ENCODE measurements around the gene RFK.

Gene RFK

DNA sequence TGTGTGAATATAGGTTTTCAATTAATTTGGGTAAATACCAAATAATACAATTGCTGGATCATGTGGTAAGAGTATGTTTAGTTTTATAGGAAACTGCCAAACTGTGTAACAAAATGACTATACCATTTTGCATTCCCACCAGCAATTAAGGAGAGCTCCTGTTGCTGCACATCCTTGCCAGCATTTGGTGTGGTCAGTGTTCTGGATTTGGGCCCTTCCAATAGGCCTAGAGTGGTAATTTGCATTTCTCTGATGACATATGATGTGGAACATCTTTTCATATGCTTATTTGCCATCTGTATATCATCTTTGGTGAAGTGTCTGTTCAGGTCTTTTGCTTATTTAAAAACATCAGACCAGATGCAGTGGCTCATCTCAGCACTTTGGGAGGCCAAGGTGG lies 11.6 kb upstream of the RFK start:
- no peak for DNase-seq

GRCh38 chr9:76405340-76405739 lies 11.1 kb upstream of the RFK start:
- no peak for DNase-seq

GRCh38 chr9:76404401-76404800 lies 10.2 kb upstream of the RFK start:
- DNase-seq, result no peak

- no peak for DNase-seq
Observed at GRCh38 chr9:76403352-76403751, 9.1 kb upstream of the RFK start.

DNA sequence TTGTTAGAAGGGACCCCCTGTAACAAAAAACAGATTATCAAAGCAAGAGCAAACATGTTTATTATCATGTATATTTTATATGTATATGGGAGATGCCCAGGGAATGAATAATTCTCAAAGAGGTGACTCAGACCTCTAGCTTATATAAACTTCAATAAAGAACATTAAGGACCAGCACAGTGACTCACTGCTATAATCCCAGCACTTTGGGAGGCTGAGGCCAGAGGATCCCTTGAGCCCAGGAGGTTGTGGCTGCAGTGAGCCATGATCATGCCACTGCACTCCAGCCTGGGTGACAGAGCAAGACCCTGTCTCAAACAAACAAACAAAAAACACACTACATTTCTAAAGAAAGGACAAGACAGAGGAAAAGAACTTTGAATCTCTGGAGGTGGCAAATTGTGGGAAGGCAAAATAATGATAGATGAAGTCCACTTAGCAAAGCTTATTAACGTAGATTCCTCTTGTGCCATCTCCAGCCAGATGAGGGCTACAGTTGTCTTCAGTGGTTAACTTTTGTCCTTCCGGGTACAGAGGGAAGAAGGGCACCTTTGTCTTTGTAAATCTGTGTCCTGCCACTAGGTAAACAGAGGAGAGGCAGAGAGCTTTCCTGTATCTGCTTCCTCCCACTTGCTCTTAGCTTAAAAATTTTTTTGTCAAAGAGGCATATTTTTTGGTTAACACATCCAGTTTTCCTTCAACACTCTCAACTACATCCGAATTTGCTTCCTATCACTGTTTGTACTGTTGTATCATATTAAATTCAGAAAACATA lies 7.5 kb upstream of the RFK start:
- no peak for DNase-seq

DNA sequence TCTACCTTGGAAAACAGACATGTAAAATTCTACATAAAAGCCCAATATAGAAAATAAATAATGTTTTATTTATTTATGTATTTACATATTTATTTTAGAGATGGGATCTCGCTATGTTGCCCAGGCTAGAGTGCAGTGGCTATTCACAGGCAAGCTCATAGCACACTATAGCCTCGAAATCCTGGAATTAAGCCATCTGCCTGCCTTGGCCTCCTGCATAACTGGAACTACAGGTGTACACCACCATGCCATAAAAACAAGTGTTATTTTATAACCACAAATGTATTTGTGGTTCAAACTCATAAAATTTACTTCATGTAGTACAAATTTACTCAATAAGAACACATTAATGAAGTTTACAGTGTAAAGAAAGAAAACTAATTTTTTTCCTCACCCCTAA lies 7.0 kb upstream of the RFK start:
- DNase-seq, result no peak

DNA sequence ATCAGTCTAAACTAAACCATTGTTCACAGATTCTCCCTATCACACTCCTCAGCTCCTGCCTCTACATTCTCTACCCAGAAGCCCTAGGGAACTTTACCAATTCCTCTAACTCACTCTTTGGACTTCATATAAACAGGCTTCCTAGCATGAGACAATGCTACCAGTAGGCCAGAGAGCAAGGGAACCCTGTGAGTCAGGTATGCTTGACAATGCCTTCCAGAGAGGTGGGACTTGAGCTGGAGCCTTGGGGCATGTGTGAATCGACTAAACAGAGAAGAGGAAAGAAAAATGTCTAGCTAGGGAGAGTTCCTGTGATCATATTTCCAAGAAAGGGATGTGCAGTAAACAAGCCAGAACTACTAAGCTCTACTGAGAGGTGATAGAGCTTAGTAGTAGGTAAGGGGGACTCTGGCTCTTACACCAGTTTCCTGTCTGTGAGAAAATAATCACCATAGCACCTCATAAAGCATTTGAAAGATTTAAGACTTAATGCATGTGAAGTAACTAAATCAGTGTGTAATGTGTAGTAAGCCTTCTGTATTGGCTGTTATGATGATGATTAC lies 6.4 kb upstream of the RFK start:
- DNase-seq, result no peak

DNA sequence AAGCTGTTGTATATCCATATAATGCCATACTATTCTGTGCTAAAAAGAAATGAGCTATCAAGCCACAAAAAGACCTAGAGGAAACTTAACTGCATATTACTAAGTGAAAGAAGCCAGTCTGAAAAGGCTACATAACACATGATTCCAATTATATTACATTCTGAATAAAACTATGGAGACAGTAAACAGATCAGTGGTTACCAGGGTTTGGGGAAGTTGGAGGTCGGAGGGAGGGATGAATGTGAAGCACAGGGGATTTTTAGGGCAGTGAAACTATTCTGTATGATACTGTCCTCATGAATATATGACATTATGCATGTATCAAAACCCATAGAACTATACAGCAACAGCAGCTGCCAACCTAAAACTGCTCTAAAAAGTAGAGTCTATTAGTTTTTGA lies 5.6 kb upstream of the RFK start:
- DNase-seq, result no peak

- no peak for DNase-seq
Observed at GRCh38 chr9:76396597-76396996, 2.4 kb upstream of the RFK start.

DNA sequence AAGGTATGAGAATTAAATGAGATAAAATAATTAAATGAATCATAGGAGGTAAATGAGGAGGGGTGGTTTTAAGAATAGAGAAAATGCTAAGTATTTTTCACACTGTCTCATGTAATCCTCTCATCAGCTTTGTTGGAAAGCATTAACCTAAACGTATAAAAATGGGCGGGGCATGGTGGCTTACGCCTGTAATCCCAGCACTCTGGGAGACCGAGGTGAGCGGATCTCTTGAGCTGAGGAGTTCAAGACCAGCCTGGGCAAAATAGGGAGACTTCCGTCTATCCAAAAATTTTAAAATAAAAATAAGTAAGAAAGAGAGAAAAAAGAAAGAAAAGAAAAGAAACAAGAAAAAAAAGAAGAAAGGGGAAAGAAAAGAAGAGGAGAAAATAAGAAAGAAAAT lies 1.9 kb upstream of the RFK start:
- DNase-seq, result no peak

DNA sequence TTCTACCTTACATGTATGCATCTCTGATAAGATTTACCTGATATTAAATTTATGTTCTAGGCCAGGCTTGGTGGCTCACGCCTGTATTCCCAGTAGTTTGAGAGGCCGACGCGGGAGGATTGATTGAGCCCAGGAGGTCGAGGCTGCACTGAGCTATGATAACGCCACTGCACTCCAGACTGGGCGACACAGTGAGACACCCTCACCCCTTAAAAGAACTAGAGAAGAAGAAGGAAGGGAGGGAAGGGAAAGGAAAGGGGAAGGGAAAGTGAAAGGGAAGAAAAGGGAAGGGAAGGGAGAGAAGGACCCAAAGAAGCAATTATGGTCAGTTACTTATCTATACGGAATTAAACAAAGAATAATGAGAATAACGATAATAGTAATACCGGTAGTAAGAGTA lies 1.2 kb upstream of the RFK start:
- DNase-seq, result no peak

DNA sequence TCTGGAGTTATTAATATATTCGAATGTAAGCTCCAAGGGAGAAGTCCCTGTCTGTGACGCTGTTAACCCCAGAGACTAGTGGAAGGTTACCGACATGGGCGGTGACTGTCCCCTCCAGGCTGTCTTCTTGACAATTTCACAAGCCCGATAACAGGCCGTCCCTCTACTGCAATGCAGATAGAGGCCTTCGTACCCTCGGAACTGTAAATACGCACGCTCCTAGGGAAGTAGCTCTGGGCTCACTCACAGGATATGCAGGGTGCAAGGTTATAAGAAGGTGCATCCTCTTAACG lies 680 bp upstream of the RFK start:
- peak; percentile 30 to 34 for DNase-seq

GRCh38 chr9:76390656-76391055 lies 3.6 kb downstream of the RFK start:
- no peak for DNase-seq

- no peak for DNase-seq
Observed at GRCh38 chr9:76379494-76379893, 14.7 kb downstream of the RFK start.

DNA sequence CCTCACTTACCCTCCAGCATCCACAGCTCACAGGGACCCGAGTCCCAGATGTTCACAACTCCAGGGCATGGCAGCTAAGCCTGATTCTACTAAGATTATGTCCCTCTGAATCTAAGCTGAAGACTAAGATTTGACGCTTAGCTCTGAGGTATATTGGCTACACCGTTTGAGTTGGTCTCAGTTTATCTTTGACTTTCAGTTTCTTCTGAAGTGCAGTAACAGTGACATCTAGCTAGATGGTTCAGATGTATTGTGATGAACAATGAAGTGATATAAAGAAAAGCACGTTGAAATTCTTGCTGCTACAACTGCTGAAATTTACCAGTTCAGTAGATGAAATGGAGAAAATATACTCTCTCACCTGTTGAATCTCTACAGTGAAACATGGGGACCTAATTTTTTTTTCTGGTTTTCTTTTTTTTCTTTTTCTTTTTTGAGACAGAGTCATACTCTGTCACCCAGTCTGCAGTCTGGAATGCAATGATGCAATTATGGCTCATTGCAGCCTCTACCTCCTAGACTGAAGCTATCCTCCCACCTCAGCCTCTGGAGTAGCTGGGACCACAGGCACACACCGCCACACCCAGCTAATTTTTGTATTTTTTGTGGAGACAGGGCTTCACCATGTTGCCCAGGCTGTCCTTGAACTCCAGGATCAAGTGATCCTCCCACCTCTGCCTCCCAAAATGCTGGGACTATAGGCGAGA lies 15.7 kb downstream of the RFK start:
- no peak for DNase-seq

GRCh38 chr9:76377791-76378190 lies 16.4 kb downstream of the RFK start:
- no peak for DNase-seq

DNA sequence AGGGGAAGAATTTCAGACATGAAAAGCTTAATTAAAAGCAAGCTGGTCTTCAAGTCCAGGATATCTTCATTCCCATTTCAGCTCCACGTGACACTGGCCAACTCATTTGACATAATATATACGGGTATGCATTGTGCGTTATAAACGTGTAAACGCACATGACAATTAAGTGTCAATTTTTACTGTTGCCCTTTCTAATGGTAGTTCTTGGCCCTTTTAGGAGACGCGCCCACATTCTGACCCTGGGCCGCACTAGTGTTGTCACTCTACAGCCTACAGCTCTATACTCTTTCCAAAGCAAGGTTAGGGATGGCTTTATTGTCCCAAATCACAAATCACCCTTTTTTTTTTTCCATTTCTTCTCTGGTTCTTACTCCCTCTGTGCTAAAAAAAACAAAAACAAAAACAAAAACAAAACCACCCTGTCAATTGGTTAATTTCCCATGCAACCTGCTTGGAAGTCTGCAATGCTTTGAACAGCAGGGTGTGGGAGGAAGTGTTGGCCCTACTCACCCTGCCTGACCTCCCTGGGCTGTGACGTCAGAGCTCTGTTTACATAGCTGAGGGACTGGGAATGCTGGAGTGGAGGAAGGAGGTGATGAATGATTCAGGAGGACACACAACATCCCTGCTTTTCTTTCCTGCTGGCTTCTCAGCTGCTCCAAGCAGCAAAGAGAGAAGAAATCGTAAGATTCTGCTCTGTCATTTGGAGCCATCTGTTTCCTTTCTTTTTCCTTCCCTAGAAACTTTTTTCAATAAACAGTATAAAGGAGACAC lies 19.3 kb downstream of the RFK start:
- no peak for DNase-seq

- no peak for DNase-seq
Observed at GRCh38 chr9:76373784-76374474, 20.3 kb downstream of the RFK start.

- no peak for DNase-seq
Observed at GRCh38 chr9:76373173-76373783, 20.9 kb downstream of the RFK start.

GRCh38 chr9:76372336-76372735 lies 21.9 kb downstream of the RFK start:
- DNase-seq, result no peak

- DNase-seq, result no peak
Observed at GRCh38 chr9:76371901-76372300, 22.3 kb downstream of the RFK start.

GRCh38 chr9:76370396-76371023 lies 23.7 kb downstream of the RFK start:
- DNase-seq, result no peak
